Ovary (tissue), 3 donors: ENCODE measurements around the gene ATP2C2.

Experiments used
- CTCF ChIP-seq, 3 donors: fragments of 450-650 bp in 2 of 3; fragments of 200-600 bp in 1 of 3; IDR thresholded peaks; one replicate each; pipeline versions ENCODE4 v1.5.1 to v1.8.0; 2016 to 2022; ENCODE audit warnings: antibody characterized with exemption in 3 of 3, mild to moderate bottlenecking in 1 of 3
- EP300 ChIP-seq: sonication (generic); formaldehyde crosslinking; IDR thresholded peaks from one replicate; pipeline ENCODE4 v1.6.1; 2017; ENCODE audit warnings: antibody characterized with exemption
- POLR2A ChIP-seq: fragments of 450-650 bp; IDR thresholded peaks from one replicate; pipeline ENCODE4 v1.6.1; 2017; ENCODE audit warnings: antibody characterized with exemption, mild to moderate bottlenecking, moderate library complexity
- donor health status: DM: no; HTN: no; CAD: no.

GRCh38 chr16:84462296-84463210, 94.2 kb downstream of the ATP2C2 start:
- no peak for TF ChIP-seq CTCF (IDR thresholded peaks at IDR 0.05)
- no peak for TF ChIP-seq POLR2A
- TF ChIP-seq EP300: no peak
